ENCODE data around the gene KRT15.
"Not testable (repeated sequence)": the region's sequence is repeated elsewhere in the genome, so short reads cannot be mapped to it uniquely, and the experiment has no call there.

The KRT15 gene

DNA sequence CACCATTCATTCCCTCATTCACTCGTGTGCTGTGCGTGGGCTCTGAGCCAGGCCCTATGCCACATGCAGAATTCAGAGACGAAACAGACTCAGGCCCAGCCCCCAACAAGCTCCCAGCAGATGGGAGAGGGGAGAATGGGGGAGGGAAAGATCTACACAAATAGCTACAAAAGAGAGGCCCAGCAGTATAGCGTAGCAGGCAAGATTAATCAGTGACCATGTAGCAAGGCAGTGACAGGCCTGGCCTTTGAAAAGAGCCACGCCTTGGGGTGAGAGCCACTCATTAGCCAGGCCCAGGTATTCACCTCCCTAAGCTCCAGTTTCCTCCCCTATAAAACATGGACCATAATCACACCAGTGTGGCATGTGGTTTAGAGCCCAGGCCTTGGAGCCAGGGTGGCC lies 25.8 kb upstream of the KRT15 start:
- DNase-seq (ENCODE audit: insufficient read length, low spot score) (no peak), FAIRE-seq (no peak)
- TF ChIP-seq, protein P1, sequence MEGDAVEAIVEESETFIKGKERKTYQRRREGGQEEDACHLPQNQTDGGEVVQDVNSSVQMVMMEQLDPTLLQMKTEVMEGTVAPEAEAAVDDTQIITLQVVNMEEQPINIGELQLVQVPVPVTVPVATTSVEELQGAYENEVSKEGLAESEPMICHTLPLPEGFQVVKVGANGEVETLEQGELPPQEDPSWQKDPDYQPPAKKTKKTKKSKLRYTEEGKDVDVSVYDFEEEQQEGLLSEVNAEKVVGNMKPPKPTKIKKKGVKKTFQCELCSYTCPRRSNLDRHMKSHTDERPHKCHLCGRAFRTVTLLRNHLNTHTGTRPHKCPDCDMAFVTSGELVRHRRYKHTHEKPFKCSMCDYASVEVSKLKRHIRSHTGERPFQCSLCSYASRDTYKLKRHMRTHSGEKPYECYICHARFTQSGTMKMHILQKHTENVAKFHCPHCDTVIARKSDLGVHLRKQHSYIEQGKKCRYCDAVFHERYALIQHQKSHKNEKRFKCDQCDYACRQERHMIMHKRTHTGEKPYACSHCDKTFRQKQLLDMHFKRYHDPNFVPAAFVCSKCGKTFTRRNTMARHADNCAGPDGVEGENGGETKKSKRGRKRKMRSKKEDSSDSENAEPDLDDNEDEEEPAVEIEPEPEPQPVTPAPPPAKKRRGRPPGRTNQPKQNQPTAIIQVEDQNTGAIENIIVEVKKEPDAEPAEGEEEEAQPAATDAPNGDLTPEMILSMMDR (IDR thresholded peaks at IDR 0.05; ENCODE audit: insufficient read depth, missing control alignments): no peak

DNA sequence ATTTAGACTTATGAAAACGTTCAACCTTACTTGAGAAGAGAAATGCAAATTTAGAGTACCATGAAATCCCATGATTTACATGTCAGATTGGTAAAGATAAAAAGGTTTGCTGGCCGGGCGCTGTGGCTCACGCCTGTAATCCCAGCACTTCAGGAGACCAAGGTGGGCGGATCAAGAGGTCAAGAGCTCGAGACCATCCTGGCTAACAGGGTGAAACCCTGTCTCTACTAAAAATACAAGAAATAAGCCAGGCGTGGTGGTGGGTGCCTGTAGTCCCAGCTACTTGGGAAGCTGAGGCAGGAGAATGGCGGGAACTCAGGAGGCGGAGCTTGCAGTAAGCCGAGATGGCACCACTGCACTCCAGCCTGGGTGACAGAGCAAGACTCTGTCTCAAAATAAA lies 24.1 kb upstream of the KRT15 start:
- DNase-seq (ENCODE audit: insufficient read length, low spot score); FAIRE-seq: not testable (repeated sequence)

DNA sequence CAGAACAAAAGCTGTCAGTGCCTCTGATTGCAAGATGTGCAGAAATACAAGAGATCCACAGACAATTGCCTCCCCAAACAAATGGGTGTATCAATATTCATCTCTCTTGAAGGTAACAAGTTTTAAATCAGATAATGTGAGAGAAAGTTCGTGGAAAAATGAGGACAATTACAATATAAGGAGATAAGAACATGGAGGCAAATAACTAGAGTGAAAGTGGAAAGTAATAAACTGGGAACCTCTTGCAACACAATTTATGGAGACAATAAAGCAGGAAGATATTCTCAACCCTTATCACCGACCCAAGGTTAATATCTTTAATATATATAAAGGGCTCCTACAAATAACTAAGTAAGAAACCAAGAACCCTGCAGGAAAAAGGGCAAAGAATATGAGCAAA lies 23.7 kb upstream of the KRT15 start:
- FAIRE-seq (no peak), DNase-seq (ENCODE audit: insufficient read length, low spot score) (no peak)

DNA sequence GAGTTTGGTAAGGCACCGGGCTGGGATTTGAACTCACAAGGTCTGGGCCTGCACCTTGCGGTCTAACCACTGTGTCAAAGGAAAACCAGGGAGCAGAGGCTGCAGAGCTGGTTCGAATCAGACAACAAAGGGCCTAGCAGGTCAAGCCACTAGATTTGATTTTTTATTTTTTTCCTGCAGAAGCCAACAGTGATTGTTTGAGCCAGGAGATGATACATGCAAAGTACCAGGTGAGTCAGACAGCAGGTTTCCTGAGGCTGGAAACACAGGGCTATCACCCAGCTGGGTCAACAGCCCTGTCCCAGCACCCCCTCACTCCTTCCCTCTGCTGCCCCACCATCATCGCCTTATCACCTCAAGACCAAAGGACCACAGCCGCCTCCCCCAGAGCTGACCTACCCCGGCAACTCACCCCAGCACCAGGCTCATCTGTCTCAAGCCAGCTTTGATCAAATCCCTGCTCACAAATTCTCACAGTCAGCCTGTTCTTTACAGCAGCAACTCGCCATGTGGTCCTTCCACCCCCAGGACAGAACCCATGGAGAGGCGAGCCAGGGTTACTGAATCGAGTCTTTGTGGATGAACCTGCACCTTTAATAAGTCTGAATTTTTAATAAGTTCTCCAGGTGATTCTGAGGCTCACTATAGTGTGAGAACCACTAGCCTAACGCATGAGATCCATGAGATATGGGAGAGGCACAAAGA lies 22.4 kb upstream of the KRT15 start:
- DNase-seq (ENCODE audit: insufficient read length, low spot score): no peak
- FAIRE-seq: no peak
- TF ChIP-seq, protein P1 (IDR thresholded peaks at IDR 0.05; ENCODE audit: insufficient read depth, missing control alignments): no peak

More for the DNA sequence above, 23.7 kb upstream of the KRT15 start:
- TF ChIP-seq, protein P1 (IDR thresholded peaks at IDR 0.05; ENCODE audit: insufficient read depth, missing control alignments): no peak

DNA sequence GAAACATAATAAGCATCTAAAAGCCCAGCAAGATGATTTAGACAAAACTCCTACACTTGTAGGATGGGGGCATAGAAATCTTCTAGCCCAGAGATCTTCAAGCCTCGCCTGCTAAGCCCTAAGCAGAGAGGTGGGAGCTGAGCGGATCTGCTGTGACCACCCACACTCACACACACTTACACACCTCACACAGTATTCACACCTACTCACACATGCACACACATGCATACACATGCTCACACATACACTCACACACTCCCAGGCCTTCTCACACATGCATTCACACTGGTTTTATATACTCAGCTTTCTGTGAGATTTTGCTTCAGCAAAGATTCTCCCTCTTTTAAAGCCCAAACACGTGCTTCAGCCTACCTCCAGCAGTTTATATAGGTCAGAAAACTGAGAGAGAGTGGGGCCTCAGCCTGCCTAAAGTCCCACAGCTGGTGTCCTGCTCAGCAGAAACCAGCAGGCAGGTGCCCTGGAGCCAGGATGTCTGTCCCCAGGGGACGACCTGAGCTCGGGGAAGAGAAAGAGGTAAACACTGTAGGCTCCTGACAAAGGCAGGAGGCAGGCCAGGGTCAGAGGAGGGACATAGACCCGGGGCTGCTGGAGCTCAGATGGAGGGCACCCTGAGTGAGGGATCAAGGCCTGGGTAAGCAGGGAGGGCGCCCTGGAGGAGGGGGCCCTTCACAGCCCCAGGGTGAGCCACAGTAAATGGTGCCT lies 21.4 kb upstream of the KRT15 start:
- FAIRE-seq (no peak), DNase-seq (ENCODE audit: insufficient read length, low spot score) (no peak)
- TF ChIP-seq, protein P1 (IDR thresholded peaks at IDR 0.05; ENCODE audit: insufficient read depth, missing control alignments): no peak

DNA sequence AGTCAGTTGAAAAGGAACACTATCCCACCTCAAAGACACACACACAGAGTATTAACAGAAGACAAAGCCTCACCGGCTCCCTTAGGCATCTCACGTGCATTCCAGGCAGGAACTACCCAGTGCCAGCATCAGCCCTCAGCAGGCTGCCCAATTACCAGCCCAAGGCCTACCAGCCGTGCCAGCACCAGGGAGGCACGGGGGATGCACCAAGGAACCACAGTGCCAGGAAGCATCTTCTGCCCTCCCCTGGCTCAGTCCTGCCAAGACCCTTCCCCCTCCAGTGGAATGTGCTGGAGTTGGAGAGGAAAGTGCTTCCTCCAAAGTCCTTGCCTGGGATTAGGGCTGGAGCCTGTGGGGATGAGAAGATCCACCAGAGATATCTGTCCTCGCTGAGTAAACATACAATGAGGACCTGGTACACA lies 20.4 kb upstream of the KRT15 start:
- FAIRE-seq: no peak
- DNase-seq (ENCODE audit: insufficient read length, low spot score): no peak

DNA sequence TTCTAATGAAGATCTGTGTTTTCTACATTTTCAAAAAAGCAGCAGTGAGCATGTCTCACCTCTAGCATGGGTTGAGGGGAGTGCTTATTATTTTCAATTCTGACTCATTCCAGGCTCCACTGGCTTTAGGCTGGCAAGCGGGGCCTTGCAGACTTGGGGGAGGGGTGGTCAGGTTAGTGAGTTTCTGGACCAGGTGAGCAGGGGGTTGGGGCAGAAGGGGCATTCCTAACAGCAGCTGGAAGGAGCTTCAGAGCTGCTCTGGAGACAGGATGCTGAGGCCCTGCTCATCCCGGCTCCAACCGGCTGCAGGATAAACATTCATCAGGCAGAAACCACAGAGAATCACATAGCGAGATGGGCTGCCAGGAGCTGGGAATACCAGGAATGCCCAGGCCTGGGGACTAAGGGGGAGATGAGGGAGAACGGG lies 19.9 kb upstream of the KRT15 start:
- TF ChIP-seq, protein P1 (IDR thresholded peaks at IDR 0.05; ENCODE audit: insufficient read depth, missing control alignments): no peak
- no peak for FAIRE-seq
- no peak for DNase-seq (ENCODE audit: insufficient read length, low spot score)

More for the DNA sequence above, 20.4 kb upstream of the KRT15 start:
- TF ChIP-seq, protein P1 (IDR thresholded peaks at IDR 0.05; ENCODE audit: insufficient read depth, missing control alignments): no peak

Measured in D721Med (cell line).